Measurements from ENCODE around the gene LIPA.
"Not testable (repeated sequence)": the region's sequence is repeated elsewhere in the genome, so short reads cannot be mapped to it uniquely, and the experiment has no call there.

The LIPA gene

DNA sequence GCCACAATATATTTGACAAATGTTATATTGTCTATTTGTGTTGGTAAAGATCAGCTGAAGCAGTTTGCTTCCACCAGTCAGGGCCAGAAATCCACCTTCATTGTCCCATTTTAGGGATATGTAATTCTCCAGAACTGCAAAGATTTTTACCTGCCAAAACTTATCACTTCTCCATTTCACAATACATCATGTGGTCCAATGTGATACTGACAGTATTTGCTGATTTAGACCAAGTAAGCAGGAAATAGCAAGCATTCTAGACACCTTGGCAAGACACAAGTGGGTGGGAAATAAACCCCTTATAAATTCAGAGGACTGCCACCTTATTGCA lies 18.5 kb upstream of the LIPA start:
- DNase-seq (ENCODE audit: low spot score), result no peak

DNA sequence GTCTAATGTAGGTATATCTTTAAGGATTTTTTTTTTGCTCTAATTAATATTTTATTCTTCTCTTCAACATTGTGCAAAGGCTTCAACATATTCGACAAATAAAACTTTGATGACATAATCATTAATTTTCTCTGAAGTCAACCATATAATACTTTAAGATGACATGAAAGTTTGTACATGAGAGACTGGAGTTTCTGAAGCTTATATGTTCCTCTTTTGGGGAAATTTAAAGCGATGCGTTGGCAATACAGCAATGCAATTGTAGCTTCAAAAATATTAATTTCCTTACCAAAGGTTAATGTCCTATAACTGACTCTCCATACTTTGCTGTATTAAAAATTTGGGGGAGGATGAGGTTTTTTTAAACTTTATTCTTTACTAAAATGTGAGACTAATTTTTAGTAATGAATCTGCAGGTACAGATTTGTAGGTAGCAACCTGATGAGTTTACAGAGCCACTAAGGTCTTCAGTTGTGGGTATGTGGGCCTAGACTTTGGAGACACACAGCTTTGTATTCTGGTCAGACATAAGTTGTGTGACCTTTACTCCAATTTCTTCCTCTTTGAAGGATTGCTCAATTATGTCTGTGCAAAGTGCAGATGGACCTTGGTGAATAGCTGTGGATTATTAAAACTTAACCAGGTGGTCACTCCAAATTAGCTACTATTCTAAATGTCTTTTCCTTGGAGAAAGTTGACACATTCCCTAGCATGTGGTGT lies 18.0 kb upstream of the LIPA start:
- peak; percentile 18 for DNase-seq (ENCODE audit: low spot score)

DNA sequence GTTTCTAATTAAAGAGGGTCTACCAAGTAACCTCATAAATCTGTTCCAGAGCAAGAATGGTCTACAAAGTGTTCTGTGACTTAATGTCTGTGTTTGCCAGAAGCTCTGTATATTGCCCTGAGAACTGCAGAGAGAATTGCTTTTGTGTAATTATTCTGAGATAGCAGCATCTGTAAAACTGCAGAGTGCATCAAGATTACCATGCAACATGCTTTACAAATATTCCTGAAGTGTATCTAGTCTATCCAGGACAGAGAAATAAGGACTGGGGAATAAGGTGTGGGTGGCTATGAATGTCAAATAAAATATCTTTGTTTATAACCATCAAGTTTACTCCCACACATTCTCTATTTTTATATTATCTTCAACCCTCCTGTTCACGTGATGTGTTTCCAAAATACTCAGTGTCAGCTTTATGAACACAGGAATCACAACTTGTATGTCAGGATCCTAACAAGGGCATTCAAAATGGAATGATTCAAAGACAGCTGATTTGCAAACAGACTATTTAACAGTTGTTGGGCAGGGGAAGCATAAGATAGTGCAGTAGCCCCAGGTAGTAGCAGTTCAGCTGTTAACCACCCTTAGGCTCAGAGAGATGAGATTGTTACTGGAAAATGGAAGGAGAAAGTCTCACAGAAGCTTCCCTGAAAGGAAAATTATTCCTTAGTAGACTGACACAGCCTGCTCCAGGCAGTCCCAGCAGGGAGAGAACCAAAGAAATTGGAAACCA lies 15.3 kb upstream of the LIPA start:
- DNase-seq (ENCODE audit: low spot score), result no peak

DNA sequence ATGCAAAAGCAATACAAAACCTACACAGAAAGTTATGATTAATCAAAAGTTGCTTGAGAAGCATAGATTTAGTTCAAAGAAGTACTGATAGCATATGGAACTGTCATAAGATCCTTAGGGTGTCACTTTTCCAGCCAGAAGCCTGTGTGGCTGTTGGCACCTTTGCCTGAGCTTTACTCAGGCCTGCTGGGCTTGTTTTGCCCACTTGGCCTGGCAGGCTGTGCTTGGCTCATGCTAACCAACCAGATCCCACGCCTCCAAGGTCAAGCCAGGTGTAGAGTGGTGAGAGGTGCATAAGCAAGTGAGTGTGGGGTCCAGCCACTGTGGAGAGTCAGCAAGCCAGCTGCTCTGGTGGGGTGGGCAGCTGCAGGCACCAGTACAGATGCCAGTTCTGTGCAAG lies 12.0 kb upstream of the LIPA start:
- no peak for DNase-seq (ENCODE audit: low spot score)

DNA sequence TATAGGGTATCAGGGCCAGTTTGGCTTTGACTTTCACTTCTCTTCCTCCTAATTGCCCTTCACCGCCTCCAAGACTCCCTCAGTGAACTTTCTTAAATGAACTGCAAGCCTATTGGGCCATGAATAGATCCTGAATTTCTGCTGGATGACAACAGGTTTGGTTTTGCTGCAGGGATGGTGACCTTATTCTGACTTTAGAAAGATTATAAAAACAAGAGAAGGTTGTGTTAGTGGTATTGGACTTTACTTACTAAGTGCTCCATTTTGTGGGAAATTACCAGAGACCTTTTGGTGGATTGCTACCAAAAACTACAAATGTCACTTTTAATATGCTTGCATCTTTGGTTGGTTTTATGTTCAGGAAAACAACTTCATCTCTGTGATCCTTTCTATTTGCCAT lies 11.5 kb upstream of the LIPA start:
- no peak for DNase-seq (ENCODE audit: low spot score)

DNA sequence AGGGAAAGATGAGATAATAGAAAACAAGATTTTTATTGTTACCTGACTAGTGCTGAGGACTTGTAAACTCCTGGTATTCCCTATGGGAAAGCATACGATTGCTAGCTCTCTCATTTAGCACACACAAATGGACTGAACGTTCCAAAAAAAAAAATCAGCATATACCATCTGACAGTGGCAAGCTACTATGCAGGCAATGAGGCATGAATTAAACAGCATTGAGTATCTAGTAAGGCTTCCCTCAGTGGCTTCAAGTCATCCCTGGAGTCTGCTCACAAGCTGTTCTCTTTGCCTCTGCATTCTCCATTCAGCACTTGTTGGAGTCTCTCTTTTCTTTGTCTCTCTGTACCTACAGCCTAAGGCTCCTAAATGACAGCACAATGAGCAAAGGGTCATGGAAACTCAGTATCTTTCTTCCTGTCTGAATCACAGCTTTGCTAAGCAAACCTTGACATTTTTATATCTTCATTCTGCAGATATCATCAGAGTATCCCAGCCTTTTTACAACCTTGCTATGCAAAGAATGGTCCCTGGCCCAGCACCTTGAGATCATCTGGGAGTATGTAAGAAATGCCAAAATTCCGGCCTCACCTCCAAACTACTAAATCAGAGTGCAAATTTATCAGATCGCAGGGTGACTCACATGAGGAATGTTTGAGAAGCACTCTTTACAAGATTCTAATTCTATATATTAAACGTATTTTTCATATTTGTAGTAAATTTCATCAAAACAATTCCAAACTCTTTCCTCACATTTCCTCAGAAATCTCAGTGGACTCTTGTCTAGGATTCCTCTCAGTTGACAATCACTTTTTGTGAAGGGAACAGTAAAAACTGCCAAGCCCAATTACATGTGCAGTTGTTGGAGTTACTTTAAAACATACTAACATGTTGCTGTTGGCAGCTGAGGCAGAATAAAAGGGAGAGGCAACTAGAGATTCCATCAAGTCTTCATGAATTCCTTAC lies 10.8 kb upstream of the LIPA start:
- DNase-seq (ENCODE audit: low spot score), result no peak

DNA sequence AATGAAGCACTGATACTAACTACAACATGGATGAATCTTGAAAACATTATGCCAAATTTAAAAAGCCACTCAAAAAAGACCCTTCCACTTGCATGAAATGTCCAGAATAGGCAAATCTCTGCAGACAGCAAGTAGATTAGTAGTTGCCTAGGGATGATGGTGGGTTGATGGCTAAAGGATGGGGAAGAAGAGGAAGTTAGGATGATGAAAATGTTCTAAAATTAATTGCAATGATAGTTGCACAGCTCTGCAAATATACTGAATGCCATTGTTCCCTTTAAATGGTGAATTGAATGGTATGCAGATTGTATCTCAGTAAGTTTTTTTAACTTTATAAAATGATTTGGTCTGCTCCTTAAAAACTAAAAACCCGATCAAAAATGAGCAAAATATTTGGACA lies 7.3 kb upstream of the LIPA start:
- no peak for DNase-seq (ENCODE audit: low spot score)

DNA sequence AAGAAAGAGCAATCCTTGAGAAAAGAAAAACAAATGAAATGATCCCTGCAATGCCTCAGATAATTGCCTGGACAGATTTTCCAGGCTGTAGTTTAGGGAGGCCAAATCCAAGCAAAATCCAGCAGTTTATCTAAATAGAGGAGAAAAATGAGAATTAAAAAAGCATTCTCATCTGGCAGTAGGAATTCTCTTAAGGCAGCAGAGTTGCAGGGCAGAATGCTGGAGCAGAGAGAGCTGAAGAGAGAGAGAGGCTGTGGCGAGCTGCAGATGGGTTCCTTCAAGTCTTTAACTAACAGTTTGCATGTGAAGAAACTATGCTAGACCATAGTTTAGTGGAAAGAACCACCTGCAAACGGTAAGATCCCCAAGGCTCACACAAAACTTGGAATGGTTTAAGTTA lies 6.0 kb upstream of the LIPA start:
- no peak for DNase-seq (ENCODE audit: low spot score)

DNA sequence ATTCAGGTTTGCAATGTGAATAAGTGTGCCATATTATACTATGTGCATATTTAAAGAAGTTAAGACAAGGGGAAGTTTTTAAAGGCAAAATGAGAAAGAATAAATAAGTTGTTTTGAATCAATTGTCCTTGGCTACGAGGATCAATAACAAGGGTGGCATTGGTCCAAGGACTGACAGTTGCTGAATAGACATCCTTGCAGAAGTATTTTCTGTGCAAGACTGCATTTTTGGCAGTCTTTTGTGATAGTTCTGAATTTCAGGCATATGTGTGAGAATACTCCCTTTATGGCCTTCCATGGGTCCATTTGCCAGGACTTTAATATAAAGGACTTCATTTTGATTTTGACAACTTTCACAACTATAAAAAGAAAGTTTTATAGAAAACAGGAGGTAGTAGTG lies 5.4 kb upstream of the LIPA start:
- DNase-seq (ENCODE audit: low spot score), result no peak

DNA sequence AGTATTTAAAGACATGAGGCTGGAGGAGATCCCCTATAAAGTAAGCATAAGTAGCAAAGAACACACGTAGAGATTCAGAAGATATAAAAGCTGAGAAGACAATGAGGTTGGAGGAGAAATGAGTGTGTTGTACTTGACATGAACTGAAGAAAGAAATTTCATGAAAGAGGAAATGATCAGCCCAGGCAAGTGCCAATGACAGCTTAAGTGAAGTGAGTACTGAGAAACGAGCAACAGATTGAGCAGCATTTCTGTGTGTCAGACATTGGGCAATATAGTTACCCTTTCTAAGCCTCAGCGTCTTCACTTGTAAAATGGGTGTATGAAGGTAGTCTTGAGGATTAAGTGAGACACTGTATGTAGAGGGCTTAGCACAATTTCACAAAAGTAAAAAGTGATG lies 4.8 kb upstream of the LIPA start:
- no peak for DNase-seq (ENCODE audit: low spot score)

DNA sequence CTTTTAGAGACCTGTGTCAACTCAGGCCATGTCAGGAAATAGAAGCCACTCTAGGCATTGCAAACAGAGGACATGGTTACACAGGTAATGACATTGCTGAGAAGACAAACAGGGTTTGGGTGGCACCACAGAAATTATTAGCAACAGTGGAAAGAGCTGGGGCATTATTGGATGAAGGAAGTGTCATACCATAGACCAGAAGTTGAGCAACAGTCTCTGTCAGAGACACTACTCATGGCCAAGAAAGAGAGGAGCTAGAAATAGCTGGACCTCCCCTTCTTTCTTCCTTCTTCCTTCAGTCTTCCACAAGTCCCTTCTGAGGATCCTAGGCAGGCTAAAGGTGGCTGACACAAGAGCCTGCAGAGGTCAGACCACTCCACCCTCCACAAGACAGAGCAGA lies 4.2 kb upstream of the LIPA start:
- no peak for DNase-seq (ENCODE audit: low spot score)

DNA sequence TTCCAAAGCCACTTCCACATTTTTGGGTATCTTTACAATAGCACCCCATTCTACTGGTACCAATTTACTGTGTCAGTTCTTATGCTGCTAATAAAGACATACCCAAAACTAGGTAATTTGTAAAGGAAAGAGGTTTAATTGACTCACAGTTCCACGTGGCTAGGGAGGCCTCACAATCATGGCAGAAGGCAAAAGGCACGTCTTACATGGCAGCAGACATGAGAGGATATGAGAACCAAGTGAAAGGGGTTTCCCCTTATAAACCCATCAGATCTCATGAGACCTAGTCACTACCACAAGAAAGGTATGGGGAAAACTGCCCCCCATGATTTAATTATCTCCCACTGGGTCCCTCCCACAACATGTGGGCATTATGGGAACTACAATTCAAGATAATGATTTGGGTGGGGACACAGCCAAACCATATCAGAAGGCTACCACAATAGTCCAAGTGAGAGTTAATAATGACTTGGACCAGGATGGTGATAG lies 3.6 kb upstream of the LIPA start:
- DNase-seq (ENCODE audit: low spot score), result not testable (repeated sequence)

DNA sequence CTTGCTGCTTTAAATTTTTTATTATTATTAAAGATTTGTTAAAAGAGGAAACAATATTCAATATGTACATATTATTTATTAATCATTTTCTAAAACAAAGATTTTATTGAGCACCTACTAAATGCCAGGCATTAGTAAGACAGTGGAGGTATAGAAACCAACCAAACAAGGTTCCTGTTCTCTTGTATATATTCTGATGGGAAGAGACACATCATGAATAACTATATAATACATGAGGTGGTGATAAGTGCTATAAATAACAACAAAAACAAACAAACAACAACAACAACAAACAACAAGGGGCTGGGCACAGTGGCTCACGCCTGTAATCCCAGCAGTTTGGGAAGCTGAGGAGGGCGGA lies 630 bp upstream of the LIPA start:
- DNase-seq (ENCODE audit: low spot score), result no peak

DNA sequence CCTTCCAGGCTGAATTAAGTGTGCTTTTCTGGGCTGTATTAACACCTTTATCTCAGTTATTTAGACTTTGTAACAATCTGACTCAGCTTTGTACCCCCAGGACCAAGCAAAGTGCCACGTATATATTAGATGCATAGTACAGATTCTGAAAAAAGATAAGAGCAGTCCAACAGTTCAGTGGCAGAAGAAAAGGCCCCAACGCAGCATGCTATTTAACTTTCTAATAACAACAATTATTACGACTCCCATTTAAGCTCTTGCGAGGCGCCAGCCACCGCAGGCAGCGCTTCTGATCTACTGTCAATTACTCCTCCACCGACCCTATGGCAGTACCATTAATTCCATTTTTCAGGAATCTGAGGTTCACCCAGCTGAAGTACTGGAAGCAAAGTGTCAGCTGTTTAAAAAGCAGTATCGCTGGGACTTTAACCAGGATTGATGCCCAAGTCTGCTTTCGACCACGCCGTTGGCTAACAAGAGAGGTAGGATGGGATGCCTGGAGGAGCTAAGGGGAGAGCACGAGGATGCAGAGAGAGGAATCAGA lies 638 bp downstream of the LIPA start:
- no peak for DNase-seq (ENCODE audit: low spot score)

DNA sequence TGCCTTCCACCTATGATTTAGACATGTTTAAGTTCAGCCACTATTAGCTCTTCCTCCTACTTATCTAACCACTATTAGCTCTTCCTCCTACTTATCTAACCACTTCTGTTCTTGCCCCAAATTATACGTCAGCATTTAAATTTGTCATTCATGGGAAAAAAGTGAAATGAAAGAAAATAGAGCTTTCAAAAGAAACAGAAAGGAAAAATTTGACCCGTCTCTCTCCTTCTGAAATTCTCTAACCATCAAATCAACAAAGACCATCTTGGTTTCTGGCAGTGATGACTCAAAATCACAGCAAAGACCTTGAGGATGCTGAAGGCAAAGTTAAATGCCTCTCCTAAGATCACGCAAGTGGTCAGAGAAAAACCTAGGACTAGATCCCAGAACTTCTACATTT lies 2.6 kb downstream of the LIPA start:
- no peak for DNase-seq (ENCODE audit: low spot score)

DNA sequence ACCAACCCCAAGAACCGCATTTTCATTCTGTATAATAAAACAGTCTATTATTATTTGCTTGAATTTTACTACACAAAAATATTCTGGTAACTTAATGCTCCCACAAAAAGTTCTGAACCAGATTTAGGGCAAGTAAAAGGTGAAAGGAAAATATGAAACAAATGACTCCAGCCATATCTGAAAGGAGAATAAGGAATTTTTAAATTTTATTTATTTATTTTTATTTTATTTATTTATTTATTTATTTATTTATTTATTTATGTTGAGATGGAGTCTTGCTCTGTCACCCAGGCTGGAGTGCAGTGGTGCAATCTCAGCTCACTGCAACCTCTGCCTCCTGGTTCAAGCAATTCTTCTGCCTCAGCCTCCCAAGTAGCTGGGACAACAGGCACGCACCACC lies 4.0 kb downstream of the LIPA start:
- not testable (repeated sequence) for DNase-seq (ENCODE audit: low spot score)

DNA sequence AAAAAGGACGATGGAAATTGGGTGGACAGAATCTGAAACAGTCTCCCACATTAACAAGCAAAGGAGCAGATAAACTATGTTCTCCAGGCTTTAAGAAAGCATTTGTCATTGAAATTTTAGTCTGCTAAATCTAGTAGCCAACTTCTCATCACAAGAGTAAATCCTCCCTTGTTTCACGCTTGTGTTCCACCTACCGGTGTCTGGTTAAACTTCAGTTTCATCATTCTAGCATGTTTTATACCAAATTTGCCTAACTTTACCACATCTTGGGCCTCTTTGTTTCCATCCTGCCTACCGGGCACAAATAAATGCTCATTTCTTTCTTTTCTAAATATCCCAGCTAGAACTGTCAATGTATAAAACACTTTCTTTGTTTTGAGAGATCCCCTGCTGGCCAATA lies 5.8 kb downstream of the LIPA start:
- DNase-seq (ENCODE audit: low spot score), result no peak

DNA sequence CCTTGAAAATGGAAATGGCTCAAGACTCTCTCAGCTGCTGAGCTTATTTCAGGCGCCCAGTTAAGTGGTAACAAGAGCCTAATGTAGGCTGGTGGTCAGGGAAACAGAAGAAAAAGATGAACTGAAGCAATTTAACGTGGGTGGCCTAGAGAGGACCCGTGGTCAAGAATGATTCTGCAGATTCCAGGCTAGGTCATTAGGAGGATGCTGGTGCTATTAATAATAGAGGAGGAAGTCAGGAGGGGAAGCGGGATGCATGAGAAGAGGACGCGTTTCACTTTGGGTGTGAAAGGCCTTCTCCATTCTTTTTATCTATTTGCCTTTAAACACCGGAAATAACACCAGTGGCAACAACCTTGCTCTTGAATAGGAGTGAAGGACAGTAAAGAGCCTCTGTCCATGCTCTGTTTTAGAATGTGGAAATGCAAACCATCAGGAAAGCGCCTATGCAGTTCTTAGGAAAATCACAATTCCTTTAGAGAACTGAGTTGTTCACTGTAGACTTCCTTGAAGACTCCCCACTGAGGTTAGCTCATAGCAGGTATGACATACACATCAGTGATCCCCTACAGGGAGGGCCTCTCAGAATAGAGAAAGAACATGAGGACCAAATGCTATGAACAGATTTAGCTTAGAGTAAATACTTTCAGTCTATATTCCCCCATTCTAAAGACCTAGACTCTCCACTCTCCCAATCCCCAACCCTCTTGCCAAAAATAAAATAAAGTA lies 8.6 kb downstream of the LIPA start:
- DNase-seq (ENCODE audit: low spot score), result no peak

DNA sequence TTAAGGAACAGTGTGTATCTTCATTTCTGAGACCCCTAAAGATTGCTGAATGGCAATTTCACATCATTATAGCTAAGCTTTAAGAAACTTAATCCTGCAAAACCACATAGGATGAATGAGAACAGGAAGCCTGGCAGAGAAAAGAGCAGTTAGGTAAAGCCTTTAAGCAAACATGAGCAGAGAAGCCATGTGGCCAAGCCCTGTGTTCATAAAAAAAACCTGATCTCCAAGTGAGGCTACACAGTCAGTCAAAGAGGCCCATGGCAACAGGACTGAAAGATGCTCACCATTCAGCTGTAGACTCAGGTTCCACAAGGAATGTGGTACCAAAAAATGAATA lies 9.3 kb downstream of the LIPA start:
- peak; percentile 20 for DNase-seq (ENCODE audit: low spot score)

DNA sequence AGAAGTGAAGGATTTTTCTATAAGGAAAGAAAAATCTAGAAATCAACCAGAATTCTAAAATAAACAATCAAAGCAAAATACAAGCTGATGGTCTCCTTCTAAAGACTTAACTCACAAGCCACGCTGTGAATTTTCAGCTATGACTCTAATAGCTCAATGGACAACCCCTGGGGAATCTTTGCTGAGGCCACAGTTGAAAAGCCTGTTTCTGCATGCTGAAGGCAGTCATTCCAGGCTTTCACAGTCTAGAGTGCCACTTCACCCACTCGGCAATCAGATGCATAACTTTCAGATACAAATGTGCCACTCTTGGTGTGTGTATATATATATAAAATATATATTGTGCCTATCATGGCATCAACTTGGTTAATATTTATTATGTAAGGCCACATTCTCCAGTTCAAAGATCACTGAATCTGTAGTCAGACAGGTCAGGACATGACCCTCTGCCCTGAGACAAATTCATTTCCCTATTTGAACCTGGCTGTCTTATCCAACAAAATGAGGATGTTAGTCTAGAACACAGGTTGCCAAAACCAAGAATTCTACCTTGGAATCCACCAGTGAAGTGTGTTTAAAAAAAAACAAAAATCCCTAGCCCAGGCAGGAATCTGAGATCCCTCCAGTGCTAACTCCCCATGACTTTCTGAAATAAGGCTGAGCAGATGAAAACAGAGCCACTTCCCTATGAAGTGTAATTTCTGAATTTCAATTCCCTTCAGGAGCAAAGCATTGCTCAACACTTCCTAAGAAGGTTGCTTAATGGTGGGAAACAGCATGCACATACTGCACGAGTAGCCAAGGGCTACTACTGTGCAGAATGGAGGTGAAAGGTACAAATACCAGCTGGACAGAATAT lies 9.9 kb downstream of the LIPA start:
- DNase-seq (ENCODE audit: low spot score), result no peak

DNA sequence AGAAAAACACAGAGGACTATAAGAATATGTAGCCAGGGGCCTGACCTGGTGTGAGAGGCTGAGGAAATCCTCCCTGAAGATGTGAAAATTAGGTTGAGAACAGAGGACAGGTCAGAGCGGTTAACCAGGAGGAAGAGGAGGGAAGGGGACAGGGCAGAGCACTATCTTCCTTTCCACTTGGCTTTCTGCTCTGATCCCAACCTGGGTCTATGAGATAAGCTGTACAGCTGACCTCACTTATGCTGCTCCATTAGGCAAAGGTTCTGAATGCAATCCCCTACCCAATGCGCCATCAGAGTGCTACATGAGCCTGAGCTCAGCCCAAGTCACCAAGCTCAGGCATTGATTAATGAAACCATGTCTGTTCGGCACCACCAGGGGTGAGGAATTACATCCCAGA lies 10.5 kb downstream of the LIPA start:
- DNase-seq (ENCODE audit: low spot score), result no peak
